ENCODE data around the gene ERMN.

Gene ERMN

DNA sequence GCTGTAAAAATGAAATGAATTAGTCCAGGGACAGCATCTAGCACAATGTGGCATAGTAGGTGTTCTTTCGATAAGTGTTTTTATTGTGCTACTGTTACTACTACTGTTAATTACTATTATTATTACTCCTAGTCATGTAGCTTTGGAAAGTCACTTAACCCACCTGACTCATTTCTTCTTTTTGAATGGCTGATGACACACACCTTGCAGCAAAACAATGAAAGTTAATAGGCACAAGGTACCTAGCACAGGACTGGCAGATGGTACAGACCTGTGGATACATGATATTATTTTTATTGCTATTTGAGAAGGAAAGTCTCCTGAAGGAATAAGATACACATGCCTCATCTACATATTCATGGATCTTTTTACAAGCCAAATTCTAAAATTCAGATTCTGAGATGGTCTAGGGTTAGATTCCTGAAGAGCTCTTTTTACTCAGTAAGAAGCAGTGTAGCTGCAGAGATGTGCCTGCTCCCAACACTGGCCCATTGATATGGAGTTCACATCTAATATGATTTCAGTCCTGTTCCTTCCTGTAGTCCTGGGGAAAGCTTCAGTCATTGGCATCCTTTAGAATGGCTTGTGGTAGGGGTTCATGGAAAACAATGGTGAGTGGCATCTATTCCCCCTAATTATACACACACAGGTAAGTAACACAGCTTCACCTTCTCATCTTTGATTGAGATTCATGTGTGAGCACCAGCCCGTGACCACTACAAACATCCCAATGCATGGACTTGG lies 7.9 kb upstream of the ERMN start:
- in situ Hi-C loops (cut with HindIII; ENCODE audit: low sequenced_read_pairs): no loop called here

DNA sequence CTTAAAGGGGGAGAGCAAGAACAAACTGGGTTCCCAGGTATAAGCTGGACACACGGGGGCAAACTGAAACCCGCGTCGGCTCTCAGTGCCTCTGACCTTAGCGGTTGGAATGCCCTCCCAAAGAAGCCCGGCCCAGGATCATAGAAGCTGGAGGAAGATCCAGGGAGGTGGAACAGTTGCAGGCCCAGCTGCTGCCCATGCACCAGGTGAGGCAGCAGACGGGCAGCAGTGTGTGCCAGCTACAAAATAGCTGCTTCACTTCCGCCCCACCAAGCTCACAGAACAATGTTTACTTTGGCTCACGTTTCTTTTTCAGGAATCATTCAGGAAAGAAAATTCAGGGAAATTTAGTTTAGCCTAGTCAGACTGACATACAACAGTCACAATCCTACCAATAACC lies 3.9 kb upstream of the ERMN start:
- in situ Hi-C loops (cut with HindIII; ENCODE audit: low sequenced_read_pairs): no loop called here

DNA sequence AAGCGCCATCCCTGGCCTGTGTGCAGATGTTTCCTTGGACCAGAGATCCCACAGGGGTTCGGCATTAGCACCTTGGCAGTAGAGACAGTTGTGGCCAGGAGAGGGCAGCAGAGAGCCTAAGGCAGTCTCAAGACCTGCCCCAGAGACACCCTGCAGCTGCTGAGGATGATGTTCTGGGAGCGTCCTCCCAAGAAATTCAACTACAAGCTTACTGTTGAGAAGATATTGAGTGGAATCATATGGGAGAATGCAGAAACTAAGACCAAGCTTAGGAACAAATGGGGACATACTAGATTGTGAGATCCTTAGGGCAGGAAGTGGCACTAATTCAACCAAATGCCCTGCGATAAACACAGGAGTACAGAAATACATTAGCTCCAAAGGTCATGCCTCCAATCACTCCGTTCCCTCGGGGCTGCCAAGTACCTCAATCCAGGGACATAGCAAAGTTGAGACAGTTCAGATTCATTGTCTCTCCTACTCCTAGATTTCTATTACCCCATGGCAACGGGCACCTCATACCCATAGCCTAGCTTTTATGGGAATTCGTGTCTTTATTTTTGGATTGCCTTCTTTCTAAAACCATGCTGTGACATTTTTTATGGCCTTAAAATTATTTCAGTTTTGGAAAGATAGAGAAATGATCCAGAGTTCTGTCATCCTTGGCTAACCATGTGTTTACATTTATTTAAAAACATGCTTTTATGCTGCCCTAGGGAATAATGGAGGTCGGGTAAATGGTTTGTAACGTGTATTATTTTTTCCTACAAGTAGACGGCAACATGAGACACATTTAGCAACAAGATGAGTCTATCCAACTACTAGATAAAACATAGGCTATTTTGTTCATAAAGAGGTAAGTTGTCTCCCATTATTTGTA lies 2.2 kb upstream of the ERMN start:
- in situ Hi-C loops (cut with HindIII; ENCODE audit: low sequenced_read_pairs): no loop called here

DNA sequence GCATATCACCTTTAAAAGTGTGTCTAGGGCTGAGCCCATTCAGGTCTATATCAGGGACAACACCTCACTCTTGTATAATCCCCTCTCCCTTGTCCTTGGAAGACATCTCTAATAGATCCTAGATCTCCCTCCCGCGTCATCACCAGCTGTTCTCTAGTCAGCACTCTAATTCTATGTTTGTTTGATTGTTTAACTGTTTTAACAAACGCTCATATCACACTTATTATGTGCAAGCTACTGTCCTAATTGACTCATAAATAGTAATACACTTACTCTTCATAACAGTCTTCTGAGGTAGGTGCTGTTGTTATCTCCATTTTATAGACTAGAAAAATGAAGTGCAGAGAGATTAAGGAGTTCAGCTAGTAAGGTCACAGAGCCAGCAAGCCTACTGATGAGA lies 1.6 kb upstream of the ERMN start:
- in situ Hi-C loops (cut with HindIII; ENCODE audit: low sequenced_read_pairs): no loop called here

DNA sequence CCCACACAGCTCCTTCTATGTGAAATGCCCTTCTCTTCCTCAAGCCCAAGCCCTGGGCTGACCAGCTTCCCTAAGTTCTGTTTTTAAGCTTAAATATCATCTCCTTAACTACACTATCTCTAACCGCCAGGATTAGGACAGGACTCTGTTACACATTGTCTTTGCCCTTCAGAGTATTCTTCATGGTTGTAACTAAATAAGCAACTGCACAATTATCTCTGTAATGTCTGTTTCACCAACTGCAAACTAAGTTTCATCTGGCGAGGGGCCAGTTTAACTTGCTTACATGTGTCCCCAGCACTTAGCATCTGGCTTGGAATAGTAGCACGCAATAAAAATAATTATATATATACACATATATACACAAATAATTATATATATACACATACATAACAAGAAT lies 1.1 kb upstream of the ERMN start:
- in situ Hi-C loops (cut with HindIII; ENCODE audit: low sequenced_read_pairs): no loop called here

DNA sequence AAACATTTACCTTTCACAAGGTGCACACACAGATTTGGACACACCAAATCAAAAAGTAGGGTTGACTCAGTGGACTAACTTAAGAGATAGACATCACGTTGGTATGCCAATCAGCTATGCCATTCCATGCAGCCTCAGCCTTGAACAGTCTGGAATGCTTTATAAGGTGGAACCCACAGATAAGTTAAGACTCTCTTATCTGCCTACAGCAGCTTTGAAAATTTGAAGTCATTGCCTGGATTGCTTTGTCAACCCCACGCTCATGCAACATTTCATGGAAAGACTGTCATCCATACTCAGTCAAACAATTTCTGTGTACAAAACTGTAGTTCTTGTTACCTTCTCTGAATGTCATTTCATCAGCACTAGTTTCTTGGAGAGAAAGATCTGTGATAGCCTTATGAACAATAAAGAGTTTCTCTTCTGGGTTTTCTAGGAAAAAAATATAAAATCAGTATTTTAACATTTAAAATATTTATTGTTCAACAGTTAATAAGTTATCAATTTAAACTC lies 1.2 kb downstream of the ERMN start:
- in situ Hi-C loops (cut with HindIII; ENCODE audit: low sequenced_read_pairs): no loop called here

DNA sequence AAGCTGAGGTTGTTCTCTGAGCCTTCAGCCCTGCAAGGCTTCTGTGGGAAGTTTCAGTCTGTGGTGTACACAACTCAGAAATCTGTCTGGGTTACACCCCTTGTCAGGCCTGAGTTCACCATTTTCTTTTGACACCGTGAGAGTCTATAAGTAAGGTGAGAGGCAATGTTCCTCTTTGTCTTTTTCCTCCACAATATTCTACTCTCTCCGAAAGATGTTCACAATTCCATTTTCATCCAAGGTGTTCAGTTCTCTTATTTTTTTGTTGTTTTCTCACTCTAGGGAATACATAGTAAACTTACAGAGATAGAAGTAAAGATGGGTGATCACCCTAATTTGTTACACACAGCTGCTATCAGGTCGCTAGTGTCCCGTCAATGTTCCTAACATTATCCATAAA lies 3.2 kb downstream of the ERMN start:
- in situ Hi-C loops (cut with HindIII; ENCODE audit: low sequenced_read_pairs): no loop called here

DNA sequence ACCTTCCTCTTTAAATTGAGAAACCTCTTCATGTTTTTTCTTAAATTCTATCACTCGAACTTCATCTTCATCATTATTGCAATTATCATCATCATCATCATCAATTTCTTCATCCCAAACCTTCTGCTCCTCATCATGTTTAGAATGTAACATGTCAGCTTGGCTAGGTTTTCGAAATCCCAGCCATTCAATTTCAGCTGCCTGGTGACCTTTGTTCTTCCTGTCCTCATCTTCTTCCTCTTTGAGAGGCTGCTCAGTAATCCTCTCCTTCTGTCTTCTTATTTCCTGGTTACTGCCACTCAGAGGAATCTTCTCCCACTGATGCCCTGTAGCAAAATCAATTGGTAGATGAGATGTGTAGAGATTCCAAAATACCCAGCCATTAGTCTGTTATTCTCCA lies 4.2 kb downstream of the ERMN start:
- in situ Hi-C loops (cut with HindIII; ENCODE audit: low sequenced_read_pairs): no loop called here

DNA sequence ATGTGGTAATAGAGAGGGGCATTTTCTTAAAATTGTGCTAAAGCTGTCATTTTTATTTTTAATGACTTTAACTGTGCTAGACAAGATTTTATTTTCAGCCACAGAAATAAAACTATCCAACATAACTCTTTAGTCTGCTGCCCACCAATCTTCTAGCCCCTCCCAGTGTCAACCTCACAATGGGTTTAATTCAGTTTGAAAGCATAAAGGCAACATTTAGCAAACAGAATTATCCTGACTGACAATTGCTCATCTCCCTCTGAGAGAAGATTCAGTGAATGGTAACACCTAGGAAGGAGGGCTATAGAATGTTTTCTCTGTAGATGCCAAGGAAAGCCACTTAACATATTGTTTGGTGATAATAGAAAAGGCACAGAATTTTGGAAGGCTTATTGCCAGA lies 5.2 kb downstream of the ERMN start:
- in situ Hi-C loops (cut with HindIII; ENCODE audit: low sequenced_read_pairs): no loop called here

DNA sequence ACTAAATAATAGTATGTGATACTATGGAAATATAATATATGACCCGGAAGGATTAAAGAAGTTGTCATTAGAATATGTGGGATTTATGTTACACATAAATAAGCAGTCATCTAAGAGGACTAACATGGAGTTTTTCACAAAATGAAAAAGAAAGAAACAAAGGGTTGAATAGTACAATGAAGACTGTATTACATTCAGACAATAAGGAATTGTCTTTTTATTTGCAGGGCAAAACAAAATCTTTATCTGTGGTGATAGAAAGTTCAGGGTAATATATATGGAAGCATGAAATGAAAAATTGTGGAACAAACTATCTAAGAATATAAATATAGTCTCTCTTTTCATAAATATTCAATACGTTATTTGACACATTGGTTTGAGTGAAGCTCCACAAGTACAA lies 5.8 kb downstream of the ERMN start:
- in situ Hi-C loops (cut with HindIII; ENCODE audit: low sequenced_read_pairs): no loop called here

DNA sequence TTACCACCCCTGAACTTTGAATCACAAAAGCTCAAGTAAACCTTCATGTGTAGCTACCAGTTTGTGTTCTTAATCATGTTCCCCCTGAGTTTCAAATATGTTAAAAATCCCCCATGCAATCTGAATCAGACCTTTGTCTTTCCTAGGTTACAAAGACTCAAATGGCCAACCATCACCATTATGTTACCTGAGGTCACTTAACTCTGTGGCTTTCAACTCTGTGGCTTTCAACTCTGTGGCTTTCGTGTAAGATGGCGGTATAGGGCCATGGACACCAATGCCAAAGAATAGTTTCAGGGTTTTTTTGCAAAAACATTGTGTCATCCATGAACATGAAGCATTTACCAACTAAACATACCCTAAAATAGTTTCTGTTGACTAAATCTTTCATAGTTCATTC lies 6.7 kb downstream of the ERMN start:
- in situ Hi-C loops (cut with HindIII; ENCODE audit: low sequenced_read_pairs): no loop called here

DNA sequence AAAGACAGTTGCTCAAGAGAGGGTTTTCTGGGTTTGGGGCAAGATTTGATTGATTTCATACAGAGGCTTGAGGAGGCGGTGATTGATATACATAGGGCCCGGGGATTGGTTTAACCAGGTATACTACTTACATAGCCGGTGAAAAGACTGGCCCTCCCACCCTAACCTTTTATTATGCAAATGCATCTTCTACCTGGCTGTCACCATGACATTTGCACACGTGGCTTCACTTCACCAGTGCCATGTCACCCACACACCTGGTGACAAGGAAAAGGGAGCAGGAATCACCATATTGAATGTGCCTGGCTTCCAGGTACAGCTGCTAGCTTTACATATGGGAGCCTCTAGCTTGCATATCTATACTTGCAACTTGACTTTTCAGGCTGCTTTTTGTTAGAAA lies 9.7 kb downstream of the ERMN start:
- in situ Hi-C loops (cut with HindIII; ENCODE audit: low sequenced_read_pairs): no loop called here

DNA sequence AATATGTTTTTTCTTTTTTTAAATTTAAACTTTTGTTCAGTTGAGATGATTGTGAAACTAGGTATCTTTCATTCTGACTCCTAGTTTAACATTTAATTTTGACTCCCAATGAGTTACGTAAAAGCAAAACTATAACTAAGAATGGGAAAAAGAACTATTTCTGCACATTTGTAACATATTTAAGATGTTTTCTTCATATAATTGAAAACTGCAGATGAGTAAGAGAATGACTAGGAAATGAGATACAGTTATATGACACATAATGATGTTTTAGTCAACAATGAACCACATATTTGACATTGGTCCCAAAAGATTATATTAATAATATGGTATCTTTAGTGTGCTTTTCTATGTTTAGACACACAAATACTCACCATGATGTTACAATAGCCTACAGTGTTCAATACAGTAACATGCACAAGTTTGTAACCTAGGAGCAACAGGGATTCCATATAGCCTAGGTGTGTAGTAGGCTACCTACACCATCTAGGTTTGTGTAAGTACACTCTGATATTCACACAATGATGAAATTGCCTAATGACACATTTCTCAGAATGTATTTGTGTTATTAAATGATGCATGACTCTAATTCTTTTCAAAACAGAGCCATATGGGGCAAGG lies 12.6 kb downstream of the ERMN start:
- in situ Hi-C loops (cut with HindIII; ENCODE audit: low sequenced_read_pairs): no loop called here

DNA sequence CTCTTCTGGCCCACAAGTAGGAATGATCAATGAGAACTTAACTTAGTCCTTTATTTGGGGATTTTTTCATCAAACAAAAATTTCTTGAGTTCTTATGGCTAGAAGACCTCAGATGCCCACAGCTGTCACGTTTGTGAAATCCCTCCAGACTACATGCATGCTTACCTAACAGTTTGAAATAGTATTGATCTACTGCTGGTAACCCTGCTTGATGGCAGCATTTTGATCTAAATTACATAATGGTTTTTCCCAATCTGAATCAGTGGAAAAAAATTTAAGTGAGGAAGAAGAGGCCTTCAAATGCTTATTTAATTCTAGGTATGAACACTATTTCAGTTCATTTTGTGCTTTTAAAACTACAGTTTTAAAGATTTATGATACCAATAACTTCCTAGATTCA lies 13.9 kb downstream of the ERMN start:
- in situ Hi-C loops (cut with HindIII; ENCODE audit: low sequenced_read_pairs): no loop called here

DNA sequence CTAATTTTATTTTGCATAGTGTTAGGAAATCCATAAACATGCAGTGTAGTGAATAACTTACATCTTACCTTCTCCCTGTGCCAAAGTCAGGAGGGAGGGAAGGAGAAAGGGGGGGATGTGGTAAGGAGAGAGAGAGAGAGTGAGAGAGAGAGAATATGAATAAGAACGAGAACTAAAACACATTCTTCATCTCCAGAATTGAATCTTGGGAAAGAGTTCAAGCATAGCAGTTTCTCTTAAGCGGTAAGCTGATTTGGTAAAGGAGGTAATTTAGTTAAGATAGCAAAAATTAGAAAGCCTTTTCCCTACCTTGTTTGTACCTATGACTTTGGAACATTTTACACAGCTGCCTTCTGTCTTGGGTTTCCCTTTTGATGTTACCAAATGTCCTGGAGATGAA lies 15.7 kb downstream of the ERMN start:
- in situ Hi-C loops (cut with HindIII; ENCODE audit: low sequenced_read_pairs): no loop called here

DNA sequence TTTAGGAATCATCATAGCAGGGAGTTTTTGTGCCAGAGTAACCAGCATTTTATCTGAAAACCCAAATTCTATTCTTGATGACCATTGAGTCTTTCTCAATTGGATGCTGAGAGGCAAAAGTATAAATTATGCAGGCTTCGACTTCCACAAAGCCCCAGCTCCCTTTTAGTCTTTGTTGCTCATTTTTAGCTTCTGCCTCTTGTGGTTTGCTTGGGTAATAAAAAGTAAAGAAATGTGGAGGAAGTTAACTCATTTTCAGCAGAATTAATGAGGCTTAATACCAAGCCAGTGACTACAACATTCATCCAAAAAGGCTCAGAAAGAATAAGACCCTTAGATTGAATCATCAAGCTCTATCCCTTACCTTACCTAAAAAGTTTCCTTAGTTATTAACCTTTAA lies 18.6 kb downstream of the ERMN start:
- in situ Hi-C loops (cut with HindIII; ENCODE audit: low sequenced_read_pairs): no loop called here

DNA sequence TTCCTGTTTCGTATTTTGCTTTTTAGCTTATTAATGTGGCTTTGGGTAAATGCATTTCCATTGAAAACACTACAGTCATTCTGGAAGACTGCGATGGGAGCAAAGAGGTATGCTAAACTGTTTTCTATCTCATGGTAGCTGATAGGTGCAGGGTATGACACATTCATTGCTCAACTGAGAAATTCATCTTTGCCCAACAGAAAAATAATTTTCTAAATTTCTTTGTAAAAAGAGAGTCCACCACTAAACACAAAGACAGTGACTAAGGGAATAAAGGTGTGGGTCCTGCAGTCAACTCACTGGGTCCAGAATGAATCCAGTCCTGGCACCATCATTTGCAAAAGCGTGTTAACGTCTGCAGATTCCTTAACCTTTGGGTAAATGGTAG lies 19.9 kb downstream of the ERMN start:
- in situ Hi-C loops (cut with HindIII; ENCODE audit: low sequenced_read_pairs): no loop called here

DNA sequence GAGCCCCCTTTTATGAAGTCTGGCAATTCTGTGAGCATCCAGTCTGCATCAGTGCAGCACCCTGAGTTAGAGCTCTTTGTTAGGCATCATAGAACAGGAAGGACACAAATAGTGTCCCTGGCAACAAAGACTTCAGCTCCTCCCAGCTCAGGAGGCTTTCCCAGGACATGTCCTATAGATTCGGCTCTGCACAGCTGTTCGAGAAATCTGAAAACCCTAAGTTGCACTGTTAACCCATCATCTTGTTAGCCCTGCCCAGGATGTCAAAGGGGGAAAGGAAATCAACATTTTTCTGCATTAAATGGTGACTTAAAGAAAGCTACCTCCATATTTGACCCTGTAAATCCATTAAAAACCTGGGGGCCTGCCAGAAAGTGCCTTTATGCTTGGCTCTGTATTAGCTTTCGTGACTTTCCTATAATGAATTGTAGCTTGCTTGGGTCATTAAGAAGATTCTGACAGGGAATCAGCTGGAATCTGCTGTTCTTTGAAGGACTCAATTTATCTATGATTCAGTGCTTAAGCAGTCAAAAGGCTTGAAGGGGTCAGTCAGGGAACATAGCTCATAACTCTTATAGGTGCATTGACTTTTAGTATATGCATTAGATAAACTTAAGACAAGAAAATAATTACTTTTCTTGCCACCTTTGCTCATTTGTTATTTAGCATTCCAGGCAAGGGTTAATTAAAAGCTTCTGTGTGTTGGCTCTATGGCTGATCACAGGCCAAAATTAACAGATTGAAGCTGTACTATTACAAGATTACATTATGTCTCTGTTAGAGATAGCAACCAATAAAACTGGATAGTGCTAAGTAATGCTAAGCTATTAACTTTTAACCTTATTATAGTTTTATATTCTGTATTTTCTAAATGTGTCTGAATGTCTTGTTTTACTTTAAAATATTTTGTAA lies 20.6 kb downstream of the ERMN start:
- in situ Hi-C loops (cut with HindIII; ENCODE audit: low sequenced_read_pairs): no loop called here

DNA sequence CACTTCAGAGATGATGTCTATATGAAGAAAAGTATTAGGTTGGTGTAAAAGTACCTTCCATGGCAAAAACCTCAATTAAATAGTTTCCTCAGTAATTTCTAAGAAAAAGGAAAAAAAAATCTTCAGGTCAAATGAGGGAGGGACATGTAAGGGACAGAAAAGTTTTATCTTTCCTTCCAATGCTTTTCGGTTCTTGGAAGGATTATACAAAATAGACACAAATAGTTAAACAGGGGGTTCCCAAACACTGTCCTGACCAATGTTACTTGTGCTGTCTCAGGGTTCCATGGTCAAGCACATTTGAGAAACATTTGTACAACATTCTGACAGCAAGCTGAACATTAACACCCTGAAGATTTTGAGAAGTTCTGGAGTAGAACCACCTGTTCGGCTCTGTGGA lies 22.0 kb downstream of the ERMN start:
- in situ Hi-C loops (cut with HindIII; ENCODE audit: low sequenced_read_pairs): no loop called here

DNA sequence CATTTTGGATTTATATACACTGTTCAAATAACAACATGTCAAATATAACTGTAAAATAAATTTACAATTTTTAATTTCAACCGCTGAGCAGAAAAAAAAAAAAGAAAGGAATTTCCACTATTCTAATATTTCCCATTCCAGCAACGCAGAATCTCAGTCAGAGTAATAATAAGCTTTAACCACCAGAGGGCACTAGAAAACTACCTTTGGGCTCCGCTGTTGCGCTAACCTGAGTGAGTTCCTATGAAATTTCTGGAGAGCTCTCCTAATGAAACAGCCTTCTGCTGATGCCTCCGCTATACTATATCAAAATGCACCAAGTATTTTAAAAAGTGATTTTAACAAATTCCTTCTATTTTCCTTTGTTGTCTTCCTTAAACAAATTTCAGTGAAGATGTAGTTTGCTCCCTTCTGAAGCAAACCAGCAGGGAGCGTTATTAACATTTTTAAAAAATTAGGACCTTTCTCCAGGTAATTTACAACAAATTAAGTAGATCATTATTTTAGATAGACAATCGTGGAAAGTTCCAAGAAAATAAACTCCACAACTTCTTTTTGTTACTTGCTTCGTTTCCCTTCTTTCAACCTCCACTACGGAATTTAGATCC lies 23.0 kb downstream of the ERMN start:
- in situ Hi-C loops (cut with HindIII; ENCODE audit: low sequenced_read_pairs): no loop called here

Data from DLD1 (cell line).